ENCODE results near the gene BMS1. TPM values are rescaled to one million over a fixed set of nuclear protein-coding genes. Genes with fewer than 3 reads are reported as not detected.

Gene BMS1
- total RNA-seq, 2 donors from 2014 or later: 8.8 to 18.7 TPM

DNA sequence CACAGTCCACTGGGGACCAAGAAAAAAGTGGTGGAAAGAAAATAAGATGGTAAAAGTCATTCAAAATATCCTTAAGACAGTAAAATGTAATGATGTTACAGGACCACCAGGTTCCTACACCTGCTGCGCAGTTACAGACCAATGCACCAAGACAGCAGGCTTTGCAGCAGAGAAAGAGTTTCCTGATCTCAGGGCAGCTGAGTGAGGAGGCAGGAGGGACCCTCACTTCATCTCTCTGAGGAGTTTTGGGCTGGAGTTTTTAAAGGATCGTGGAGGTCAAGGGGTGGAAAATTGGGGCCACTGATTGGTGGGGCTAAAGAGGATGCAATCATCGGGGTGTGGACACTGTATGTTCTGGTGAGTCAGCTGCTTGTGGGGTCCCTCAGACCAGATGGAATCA lies 100.0 kb downstream of the BMS1 start:
- Histone ChIP-seq H3K27ac (no peak overlapping the region), H3K9me3 (no peaks in the 10 kb centered on the region), H3K4me1 (ENCODE audit: control insufficient read depth in 1 of 2, low read depth in 2 of 2) (no peaks in the 10 kb centered on the region), H3K4me3 (no peak overlapping the region), H3K27me3 (replicated peaks; ENCODE audit: insufficient read depth) (no peaks in the 10 kb centered on the region), H3K36me3 (no peaks in the 10 kb centered on the region)
- ATAC-seq (ENCODE audit: insufficient number of reproducible peaks, low FRiP score, low read depth) (no peak), DNase-seq (ENCODE audit: low spot score) (no peak)
- TF ChIP-seq, protein P1, sequence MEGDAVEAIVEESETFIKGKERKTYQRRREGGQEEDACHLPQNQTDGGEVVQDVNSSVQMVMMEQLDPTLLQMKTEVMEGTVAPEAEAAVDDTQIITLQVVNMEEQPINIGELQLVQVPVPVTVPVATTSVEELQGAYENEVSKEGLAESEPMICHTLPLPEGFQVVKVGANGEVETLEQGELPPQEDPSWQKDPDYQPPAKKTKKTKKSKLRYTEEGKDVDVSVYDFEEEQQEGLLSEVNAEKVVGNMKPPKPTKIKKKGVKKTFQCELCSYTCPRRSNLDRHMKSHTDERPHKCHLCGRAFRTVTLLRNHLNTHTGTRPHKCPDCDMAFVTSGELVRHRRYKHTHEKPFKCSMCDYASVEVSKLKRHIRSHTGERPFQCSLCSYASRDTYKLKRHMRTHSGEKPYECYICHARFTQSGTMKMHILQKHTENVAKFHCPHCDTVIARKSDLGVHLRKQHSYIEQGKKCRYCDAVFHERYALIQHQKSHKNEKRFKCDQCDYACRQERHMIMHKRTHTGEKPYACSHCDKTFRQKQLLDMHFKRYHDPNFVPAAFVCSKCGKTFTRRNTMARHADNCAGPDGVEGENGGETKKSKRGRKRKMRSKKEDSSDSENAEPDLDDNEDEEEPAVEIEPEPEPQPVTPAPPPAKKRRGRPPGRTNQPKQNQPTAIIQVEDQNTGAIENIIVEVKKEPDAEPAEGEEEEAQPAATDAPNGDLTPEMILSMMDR (IDR thresholded peaks at IDR 0.05): no peak

Other genes starting within 250 kb of the BMS1 start
- 10 to 100 TPM in 1 of 2 donors, 1 to 10 TPM in 1; 5.6 to 12.1 TPM for gene ZNF33B, start 144.2 kb upstream of the BMS1 start, total RNA-seq

Measured in thoracic aorta (tissue), 2 donors.